Vagina (tissue), 2 donors: ENCODE data around the gene DNAJB4.

Experiments
- CTCF ChIP-seq, 3 experiments: fragments of 450-650 bp in 2 of 3; fragments of 200-600 bp in 1 of 3; sonication (generic) in 1 of 3; IDR thresholded peaks; one replicate each; pipeline ENCODE4 v1.5.1; 2017 to 2019; ENCODE audit warnings: antibody characterized with exemption in 3 of 3, mild to moderate bottlenecking in 2 of 3, moderate library complexity in 2 of 3
- POLR2A ChIP-seq, 2 donors: fragments of 450-650 bp; IDR thresholded peaks; one replicate each; pipeline ENCODE4 v1.6.1; 2017; ENCODE audit warnings: antibody characterized with exemption in 2 of 2, mild to moderate bottlenecking in 2 of 2, moderate library complexity in 2 of 2
- POLR2AphosphoS5 ChIP-seq, 2 donors: sonication (generic); formaldehyde crosslinking; IDR thresholded peaks; one replicate each; pipeline ENCODE4 v1.9.0; 2017; ENCODE audit warnings: antibody characterized with exemption in 2 of 2, mild to moderate bottlenecking in 2 of 2, low read depth in 1 of 2; ENCODE audit not compliant: insufficient read depth in 1 of 2

GRCh38 chr1:77958391-77958790 lies 46.3 kb upstream of the DNAJB4 start:
- TF ChIP-seq CTCF (IDR thresholded peaks at IDR 0.05) (no peak), POLR2A (IDR thresholded peaks at IDR 0.05) (no peak), POLR2AphosphoS5 (IDR thresholded peaks at IDR 0.05; ENCODE audit: insufficient read depth in 1 of 2, low read depth in 1 of 2) (no peak)
